Inferior parietal cortex (tissue), 1 donor: ENCODE measurements around the gene PDIA6.

Experiments
- DNase-seq: peaks from one replicate; pipeline ENCODE4 v3.0.0-alpha.2; 2016; ENCODE audit errors: extremely low spot score

The PDIA6 gene, protein sequence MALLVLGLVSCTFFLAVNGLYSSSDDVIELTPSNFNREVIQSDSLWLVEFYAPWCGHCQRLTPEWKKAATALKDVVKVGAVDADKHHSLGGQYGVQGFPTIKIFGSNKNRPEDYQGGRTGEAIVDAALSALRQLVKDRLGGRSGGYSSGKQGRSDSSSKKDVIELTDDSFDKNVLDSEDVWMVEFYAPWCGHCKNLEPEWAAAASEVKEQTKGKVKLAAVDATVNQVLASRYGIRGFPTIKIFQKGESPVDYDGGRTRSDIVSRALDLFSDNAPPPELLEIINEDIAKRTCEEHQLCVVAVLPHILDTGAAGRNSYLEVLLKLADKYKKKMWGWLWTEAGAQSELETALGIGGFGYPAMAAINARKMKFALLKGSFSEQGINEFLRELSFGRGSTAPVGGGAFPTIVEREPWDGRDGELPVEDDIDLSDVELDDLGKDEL

DNA sequence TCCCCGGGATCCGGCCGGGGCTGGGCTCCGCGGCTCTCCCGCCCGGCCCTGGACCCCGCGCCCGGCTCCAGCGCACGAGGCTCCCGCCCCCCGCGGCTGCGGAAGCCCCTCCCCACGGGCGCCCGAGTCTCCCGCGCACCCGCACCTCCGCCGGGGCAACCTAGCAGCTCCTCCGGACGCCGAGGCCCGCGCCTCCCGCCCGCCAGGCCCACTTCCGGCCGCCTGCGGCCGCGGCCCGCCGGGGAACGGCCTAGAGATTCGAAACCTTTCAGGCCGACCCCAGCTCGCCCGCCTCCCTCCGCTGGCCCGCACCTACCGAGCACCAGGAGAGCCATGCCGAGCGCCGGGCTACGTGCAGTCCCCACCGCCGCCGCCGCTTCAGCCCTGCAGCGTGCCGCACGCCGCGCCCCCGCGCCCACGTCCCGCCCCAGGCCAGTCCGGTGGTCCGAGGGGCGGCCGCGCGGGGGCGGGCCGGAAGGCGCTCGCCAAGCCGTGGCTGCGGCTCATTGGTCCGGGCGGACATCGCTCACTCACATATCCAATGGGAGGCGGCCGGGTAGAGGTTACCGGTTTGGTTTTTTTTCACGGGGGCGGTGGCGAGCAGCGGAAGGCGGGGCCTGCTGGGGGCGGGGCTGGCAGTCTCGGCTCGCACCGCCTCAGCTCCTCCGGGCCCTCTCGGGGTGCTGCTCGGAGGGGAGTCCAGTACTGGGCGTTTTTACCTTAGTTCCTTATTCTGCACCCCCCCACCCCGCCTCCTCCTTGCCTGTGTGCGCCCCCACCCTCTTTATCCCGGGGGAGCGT is at the start of gene PDIA6:
PDIA6 (minus strand) TSS at position 424 of the 801 bp plus-strand sequence; CDS start at position 335, 89 bp downstream.
- peak; percentile 95 for DNase-seq

DNA sequence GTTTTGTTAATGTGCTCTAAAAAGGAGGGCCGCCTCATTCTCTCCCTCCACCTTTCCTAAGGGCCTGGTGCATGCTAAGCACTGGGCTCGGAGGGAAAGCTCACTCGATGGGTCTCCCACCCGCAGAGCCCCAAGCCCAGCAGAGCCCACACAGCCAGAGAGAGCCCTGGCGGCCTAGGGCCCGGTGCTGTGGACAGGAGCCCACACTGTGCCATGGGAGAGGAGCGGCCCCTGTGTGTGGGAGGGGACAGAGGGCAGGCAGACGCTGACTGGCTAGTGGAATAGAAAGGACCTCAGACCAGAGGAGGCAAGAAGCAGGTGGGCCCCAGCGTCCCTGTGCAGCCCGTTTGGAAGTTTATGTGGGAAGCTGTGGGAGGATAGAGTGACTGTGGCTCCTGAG is 49.7 kb upstream of the PDIA6 start:
- no peak for DNase-seq

DNA sequence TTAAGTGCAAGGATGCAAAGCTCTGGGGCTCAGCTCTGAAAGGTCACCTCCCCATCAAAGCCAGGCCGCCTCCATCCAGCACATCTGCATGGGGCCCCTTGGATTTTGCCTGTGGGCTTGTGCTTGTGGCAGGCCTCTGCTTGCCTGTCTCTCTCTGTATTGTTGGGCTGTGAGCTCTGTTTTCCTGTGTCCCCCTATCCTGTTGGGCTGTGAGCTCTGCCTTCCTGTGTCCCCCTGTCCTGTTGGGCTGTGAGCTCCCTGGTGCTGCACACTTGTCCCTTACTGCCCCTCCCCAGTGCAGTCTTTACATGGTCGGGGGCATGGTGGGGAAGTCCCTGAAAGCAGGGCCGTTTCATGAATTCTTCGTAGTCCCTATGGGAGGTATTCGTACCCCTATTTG is 49.2 kb upstream of the PDIA6 start:
- DNase-seq: no peak

DNA sequence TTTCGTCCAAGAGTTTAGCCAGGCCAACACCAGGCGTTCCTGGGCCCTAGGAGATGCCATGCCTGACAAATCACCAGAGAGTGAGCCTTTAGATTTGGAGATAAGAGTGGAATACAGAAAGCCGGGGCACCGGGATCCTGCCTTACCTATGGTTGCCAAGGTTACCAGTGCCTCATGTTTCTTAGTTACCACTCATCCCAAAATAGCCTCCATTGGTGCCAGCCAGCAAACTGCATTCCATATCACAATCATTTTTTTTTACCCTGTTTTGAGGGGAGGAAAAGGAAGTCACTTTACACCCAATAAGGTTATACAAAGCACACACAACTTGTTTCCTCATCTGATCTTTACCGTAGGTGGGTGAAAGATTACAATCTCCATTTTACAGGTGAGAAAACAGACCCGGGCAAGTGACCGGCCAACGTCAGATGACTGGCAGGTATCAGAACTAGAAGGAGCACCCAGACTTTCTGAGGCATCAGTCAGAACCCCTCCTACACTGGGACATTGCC is 48.3 kb upstream of the PDIA6 start:
- no peak for DNase-seq

DNA sequence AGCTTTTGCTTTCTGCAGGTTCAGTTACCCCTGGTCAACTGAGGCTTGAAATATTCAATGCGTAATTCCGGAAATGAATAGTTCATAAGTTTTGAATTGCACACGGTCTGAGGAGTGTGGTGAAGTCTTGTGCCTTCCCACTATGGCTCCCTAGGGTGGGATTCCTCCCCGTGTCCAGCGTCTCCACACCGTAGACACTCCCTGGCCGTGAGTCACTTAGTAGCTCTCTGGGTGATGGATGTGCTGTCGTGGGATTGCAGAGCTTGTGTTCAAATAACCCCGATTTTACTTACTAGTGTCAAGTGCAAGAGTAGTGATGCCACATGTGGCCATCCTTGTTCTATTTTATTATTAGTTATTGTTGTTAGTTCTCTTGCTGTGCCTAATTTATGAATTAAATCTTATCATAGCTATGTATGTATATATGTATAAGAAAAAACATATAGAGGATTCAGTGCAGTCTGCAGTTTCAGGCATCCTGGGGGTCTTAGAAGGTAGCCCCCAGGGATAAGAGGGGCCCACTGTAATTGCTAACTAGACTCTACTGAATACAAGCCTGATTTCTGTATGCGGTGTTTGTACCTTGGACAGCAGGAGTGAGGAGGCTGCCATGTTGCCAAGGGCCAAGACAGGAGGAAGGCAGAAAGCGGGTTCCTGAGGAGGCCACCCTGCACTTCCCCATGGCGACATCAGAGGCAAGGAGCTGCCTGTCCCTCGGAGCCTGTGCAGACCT is 47.7 kb upstream of the PDIA6 start:
- DNase-seq: no peak

DNA sequence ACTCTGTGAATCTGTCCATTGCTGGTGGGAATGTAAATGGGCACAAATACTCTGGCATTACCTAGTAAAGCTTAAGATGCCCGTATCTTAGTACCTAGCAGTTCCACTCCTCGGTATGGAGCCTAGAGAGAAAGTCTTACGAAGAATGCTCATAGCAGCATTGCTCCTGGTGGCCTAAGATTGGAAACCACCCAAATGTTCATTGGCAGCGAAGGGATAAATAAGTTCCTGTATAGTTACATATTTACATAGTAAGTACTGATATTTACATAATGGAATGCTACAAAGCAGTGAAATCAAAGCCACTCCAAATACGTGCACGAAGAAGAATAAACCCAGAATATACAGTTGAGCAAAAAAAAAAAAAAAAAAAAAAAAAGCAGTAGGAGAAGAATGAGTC is 46.7 kb upstream of the PDIA6 start:
- no peak for DNase-seq

DNA sequence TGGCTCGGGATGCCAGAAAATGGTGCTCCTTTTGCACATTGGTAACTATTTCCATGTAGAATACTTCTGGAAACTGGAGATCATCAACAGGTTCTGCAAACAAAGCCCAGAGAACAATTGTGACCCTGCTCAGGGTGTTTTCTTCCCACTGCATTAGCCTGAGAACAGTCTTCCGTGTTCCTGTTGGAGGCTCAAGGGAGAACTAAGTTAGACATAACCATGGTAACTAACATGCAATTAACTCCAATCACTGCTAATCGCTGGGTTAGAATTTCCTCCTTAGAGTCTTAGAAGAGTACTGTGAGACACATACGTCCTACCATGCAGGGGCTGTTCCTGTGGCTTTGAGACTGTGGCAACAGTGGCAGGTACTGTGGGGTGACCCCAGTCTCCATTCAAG is 36.0 kb upstream of the PDIA6 start:
- DNase-seq: no peak

DNA sequence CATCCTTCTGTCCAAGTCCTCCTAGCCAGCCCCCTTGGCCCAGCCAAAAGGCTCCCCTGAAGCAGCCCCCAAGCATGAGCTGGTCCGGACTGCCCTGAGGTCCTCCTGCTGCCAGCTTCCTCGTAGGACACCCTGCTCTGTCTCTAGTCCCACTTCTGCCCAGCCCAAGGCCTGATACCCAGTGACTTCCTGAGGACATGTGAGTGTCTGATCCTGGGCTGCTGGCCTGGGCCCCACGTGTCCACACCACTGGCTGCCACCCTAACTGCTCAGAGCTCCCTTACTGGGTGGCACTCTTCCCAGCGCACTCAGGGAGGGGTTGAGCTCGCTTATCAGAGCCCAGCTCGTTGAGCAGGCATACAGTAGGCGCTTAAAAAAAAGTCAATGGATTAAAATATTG is 34.4 kb upstream of the PDIA6 start:
- DNase-seq: no peak

DNA sequence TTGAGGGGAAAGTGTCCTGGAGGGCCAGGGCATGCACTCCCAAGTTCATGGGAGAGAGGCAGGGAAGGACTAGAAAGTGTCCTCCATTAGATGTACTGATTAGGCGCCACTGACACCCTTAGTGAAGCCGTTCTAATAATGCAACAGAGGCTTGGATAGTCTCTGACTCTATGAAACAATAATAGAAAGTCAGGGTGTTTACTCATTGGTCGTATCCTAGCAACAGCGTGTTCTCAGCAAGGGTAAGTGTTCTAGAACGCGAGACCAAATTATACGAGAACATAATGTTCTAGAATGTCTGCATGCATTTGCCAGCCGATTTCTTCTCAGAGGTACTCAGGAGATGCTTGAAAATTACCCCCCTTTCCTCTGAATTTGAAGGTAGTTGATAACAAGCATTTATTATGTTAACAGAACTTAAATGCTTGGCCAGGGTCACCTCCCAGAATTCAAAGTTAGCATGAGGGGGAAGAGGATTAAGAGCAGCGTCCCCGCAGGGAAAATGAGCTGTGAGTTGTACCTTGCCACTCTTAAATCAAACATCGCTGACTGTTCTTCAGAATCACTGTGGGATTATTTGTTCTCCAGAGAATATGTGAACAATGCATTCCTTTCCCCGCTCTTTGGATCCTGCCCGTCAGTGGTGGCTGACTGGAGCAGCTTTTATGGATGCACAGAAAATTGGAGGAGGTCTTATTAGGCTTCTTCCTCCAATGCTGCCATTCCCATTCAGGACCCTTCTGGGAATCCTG is 33.7 kb upstream of the PDIA6 start:
- peak; percentile 55 for DNase-seq

DNA sequence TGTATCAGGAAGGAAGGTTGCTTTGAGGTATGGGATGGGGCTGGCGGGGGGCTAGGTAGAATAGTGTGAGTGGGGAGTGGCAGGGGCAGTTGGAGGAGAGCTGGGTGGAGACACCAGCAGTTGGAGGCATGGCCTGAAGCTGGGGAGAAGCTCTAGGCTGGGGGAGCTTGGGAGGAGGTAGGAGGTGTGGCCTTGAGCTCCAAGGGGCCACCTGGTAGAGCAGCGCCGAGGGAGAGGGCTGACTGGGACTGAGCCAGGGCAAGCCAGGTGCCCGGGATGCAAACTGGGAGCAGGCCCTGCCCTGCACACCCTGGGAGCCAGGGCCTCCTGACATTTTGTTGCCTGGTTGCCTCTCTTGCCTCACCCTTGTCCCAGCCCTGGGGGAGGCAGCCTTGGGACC is 33.1 kb upstream of the PDIA6 start:
- no peak for DNase-seq

DNA sequence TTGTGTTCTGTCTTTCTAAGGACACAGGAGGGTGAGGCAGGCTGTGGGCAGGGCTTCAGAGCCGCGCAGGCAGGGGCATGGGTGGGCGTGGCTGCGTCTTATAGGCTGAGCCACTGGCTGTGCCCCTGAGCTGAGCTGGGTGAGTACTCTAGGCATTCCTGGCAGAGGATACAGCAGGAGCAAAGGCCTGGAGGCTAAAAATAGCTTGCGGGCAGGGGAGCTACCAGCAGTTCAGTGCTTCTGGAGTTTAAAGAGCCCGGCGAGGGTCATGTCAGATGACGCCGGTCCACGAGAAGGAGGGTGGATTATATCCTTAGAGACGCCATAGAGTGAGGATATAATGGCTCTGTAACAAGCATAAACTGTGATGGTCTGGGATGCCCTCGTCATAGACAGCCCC is 31.5 kb upstream of the PDIA6 start:
- no peak for DNase-seq

DNA sequence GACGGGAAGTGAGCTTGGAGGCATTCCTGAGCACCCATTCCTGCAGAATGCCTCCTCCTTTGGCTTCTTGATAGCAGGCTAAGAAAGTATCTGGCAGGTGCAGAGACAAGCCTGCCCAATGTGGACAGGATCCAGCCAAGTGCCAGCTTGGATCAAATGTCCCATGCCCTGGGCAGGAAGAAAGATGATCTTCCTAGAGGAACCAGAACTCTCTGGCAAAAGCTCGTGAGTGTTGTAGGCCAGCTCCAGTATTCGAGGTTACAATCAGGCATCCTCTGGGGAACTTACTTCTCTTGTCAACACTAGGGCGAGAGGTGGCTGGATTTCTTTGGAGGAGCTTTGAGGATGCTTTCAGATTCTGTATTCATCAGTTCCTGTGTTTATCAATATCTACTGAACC is 29.9 kb upstream of the PDIA6 start:
- DNase-seq: no peak

DNA sequence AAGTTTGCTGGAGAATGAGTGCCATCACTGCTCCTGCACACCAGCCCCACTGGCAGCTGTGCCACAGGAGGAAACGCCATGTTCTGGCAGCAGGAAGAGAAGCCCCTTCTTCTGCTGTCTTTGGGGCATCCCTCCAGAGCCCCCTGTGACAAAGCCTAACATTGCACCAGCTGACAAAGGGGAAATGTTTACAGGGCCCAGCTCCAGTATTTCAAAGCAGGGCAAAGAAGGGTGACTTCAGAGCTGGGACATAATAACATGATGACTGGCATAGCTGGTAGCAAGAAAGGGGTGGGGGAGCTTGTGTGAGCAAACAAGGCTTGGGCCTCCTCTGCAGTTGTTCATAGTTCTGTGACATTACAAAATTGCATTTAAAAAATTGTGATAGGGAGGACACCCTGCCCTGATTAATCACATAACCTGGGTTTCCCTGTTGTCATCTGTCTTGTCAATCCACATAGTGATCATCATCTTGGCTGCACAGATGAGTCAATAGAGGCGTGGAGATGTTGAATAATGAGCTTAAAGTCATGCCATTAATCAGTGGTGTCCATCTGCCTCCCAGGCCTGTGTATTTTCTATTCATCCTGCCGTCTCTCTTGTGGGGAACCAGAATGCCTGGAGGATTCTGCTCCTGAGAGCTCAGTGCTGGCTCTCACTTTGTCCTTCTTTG is 29.1 kb upstream of the PDIA6 start:
- no peak for DNase-seq

DNA sequence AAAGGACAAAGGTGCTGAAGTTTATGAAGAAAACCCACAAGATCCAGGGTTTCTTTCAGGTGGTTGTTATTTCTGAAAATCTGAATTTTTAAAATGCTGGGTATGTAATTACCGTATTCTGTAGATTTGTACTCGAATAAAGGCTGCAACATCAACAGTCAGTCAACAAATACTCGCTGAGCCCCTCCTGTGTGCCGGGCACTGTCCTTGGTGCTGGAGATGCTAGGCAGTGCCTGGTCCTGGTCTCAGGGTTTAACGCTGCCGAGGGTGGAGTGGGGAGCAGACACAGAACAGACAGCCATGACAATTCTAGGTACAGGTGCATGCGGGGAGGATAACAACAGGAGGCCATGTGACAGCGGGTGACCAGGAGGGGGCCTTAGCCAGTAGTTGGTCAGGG is 27.2 kb upstream of the PDIA6 start:
- DNase-seq: no peak

DNA sequence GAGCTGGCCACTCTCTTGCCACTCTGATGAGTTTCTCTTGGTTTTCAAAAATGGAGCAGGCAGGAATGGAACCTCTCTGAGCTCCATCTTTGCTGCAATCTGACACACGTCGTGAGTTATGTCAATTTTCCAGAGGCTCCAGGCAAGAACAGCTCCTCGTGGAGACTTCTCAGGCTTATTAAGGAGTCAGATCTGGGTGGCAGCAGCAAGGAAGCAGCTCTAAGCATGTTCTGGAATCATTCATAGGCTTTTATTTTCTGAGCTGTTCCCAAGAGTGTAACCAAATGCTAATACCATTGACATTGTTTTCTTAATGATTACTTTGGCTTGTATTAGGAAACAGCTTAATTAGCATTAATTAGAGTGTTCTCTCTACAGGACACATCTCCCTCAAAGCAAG is 26.1 kb upstream of the PDIA6 start:
- DNase-seq: no peak

DNA sequence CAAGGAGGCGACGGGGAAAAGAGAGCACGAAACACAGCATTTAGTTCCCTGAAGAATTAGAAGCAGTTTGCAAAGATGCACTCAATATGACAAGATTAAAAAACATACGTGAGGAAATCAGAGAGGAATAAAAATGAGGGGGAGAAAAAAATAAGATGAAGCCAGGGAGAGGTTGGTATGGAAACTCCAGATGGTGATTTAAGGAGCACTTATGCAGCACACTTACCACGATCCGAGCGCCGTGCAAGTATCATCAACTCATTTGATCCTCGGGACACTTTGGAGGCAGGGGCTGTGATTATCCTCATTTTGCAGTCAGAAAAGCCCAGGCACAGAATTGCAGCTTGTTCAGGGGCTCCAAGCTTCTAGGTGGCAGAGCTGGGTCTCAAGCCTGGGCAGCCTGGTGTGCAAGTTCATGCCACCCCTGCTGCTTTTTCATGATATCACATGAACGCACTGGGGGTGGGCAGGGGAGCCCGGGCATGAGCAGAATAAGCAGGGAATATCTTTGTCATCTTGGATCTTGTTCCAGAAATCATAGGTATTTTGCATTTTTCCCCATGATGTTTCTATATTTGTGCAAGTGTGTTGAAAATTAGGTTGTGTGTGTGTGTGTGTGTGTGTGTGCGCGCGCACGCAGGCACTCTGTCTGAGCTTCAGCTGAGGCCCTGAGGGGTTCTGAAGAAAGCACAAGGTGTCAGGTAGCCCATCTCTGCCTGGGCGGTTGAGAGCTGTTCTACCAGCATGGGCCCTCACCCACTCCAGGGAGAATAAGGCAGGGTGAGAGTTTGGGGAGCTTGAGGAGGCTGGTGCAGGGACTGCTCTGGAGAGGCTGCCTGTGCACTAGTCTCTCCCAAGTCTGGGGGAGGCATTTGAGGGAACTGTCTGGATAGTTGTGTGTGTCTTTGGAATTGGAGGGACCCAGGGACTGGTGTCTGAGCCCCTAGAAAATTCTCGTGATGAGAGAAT is 25.0 kb upstream of the PDIA6 start:
- no peak for DNase-seq

DNA sequence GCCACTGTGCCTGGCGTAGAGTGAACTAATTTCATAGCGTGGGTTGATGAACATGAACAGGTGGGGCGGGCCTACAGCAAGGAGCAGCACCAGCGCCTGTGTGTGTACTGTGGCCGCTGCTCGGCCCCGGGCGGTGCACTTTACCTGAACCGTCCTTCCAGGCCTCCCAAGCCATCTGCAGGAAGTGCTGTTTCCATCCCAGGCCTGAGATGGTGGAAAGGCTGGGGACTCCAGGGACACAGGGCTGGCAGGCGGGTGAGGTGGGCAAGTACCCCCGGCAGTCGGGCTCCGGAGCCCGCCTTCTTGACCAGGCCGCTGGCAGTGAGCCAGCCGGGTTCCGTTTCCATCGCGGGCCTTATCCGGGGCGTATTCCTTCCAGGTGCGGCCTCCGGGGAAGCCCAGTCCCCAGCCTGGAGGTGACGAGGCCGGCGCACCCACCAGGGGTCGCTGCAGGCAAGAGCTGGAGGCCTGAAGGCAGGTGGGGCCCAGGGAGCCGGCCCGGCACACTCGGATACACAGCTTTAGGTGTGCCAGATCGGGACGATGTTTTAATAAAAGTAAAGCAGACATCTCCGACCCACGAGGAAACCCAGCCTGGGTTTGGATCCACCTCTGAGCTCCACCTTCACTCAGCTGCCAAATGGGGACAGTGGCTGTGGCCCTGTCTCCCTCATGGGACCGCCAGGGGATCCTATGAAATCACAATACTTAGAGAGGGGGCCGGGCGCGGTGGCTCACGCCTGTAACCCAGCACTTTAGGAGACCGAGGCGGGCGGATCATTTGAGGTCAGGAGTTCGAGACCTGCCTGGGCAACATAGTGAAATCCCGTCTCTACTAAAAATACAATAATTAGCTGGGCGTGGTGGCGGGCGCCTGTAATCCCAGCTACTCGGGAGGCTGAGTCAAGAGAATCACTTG is 22.7 kb upstream of the PDIA6 start:
- DNase-seq: peak; percentile 67

DNA sequence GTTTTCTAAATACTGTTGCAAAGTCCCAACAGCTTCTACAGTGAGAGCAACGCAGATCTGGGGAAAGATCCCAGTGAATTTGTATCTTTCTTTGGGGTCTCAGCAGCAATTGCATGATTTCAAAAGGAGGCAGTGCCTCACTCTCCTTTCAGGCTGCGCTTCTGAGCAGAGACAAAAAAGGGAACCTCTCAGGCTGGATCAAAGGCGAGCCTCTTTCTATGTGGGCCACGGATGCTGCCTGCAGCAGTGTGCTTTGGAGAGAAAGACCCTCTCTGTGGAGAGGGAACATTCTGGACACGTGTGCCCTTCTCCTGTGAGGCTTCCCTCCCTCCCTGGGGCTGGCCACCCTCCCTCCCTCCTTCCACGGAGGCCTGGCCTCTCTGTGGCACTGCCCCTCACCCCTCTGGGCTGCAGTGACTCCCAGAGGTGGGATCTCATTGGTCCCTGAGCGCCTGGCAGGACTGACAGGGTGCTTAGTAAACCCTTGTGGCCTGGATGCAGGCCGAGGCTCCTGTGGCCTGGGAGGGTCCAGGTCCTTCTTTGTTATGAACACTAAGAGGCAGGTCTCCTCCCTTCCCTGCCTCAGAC is 21.6 kb upstream of the PDIA6 start:
- DNase-seq: no peak
